HG03439 (cell line): ENCODE measurements around the gene CALML6.

Experiments used
- ATAC-seq: cut with Tn5 transposase; IDR thresholded peaks from one replicate; pipeline ENCODE4 v1.9.1; 2021; ENCODE audit warnings: mild to moderate bottlenecking, moderate library complexity; ENCODE audit not compliant: unreplicated experiment

The CALML6 gene

DNA sequence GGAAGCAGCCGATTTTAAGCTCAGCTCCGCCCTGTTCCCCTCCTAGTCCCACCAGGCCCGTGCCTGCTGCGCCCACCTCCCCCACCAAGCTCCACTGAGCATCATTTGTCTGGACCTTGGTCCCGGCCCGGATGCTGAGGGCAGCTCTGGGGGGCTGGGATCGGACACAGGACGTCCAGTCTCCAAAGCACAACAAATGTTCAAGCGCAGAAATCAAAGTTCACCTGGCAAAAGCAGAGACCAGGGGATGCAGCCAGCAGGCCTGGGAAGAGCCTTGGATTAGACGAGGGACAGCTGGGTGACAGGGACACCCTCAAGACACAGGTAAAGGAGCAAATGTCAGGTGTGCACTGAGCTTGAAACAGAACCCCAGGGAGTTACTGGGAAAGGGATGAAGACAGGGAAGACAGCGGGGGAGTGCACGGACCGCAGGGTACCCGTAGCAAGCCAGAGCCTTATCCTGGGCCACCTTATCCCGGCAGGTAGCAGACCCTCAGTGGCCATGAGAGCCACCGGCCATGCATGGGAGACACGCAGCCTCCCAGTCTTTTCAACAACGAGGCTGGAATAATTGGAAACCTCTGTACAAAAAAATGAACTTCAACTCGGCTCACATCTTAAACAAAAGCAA, 26.3 kb downstream of the CALML6 start:
- ATAC-seq, result no peak

DNA sequence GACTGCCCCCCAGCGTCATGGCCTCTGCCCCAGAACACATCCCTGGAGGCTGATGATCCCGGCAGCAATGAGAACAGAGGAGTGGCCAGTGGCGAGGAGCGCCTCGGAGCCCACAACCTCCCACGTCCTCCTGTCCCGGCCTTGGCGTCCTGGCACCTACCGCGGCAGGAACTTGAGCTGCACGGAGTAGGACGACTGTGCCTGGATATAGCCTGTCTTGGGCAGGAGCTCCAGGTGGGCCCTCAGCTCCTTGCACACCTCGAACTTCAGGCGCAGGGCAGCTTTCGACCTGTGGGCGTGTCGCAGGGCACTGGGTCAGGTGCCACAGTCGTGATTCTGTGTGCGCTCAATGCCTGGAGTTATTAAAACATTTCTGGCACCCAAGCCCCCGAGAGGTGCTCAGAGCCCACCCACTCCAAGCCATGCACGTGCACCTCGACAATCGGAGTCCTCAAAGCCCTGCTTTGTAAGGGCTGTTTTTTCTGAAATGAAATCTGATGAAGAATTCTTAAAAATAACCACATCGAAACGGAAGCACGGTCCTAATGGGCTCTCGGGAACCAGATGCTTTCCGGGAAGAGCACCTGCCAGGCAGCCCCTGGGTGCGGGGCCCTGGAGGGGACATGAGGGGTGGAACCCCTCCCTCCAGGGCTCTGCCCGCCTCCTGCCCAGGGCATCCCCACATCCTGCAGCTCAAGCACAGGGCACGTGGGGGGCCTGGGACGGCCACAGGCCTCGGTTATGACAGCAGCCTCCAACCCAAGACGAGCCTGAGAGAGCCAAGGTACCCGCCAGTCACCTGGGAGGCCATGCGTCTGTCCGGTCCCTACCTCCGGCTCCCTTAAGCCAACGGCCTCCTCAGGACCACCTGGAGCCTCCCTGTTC, 27.1 kb downstream of the CALML6 start:
- ATAC-seq, result no peak

- ATAC-seq, result no peak
Observed at GRCh38 chr1:1942753-1943656, 27.9 kb downstream of the CALML6 start.

DNA sequence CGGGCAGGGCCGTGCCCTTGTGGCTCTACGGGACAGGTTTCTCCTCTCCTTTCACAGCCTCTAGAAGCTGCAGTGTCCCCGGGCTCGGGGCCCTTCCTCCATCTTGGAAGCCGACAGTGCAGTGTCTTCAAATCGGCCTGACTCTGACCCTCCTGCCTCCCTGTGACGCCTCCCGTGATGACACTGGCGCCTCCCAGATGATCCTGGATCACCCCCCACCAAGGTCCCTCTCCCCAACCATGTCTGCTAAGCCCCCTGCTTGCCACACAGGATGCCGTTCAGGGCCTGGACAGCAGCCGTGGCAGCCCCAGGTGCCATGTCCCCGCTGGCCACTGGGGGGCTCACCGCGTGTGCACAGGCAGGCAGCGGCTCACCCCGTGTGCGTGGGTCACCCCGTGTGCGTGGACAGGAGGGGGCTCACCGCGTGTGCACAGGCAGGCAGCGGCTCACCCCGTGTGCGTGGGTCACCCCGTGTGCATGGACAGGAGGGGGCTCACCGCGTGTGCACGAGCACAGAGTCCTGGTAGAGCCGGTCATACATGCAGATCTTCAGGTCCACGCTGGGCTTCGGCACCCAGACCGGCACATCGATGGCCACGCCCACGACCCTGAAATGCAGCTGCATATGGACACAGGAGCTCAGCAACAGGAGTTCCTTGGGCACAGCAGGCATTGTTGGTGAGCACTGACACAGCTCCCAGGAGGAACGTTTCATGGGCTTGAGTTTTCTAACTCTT, 28.9 kb downstream of the CALML6 start:
- no peak for ATAC-seq

GRCh38 chr1:1945782-1946393, 30.8 kb downstream of the CALML6 start:
- no peak for ATAC-seq

- no peak for ATAC-seq
Observed at GRCh38 chr1:1946540-1946939, 31.5 kb downstream of the CALML6 start.

DNA sequence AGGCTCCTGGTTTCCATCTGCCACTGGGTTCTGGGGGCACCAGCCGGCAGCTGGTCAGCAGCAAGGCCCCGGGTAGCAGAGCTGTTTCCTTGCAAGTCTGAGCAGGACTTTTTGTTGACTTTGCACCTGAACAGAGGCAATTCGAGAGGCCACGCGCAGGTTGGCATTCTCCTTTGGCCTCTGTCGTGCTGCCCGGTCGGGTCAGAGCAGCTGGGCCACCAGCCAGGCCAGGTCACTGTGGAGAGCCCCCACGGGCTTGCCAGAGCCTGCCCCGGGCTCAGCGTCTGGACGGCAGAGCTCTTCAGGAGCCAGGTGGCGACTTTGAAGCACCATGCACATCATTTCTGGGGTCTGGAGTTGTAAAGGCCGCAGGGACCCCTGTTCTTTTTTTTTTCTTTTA, 32.4 kb downstream of the CALML6 start:
- ATAC-seq, result no peak

DNA sequence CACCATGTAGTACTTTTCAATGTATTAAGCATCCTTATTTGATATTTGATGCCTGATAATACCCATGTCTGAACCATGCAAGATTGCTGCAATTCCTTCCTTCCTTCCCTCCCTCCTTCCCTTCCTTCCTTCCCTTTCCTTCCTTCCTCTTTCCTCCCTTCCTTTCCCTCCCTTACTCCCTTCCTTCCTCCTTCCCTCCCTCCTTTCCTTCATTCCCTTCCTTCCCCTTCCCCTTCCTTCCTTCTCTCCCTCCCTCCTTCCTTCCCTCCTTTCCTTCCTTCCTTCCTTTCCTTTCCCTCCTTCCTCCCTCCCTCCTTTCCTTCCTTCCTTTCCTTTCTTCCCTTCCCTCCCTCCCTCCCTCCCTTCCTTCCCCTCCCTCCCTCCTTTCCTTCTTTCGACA, 33.7 kb downstream of the CALML6 start:
- ATAC-seq, result no peak

DNA sequence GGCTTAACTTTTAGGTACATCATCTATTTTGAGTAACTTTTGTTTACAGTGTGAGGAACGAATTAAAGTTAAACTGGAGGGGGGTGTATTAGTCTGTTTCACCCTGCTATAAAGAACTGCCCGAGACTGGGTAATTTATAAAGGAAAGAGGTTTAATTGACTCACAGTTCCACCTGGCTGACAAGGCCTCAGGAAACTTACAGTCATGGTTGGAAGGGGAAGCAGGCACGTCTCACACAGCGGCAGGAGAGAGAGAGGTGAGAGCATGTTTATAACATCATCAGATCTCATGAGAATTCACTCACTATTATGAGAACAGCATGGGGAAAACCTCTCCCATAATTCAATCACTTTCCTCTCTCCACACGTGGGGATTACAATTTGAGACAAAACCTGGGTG, 35.9 kb downstream of the CALML6 start:
- ATAC-seq, result no peak

- ATAC-seq, result no peak
Observed at GRCh38 chr1:1954015-1954414, 39.0 kb downstream of the CALML6 start.

GRCh38 chr1:1954831-1955441, 39.9 kb downstream of the CALML6 start:
- ATAC-seq, result no peak

- ATAC-seq, result no peak
Observed at GRCh38 chr1:1955621-1956094, 40.6 kb downstream of the CALML6 start.

- ATAC-seq, result no peak
Observed at GRCh38 chr1:1956101-1956500, 41.0 kb downstream of the CALML6 start.

- ATAC-seq, result no peak
Observed at GRCh38 chr1:1956586-1957532, 41.8 kb downstream of the CALML6 start.

DNA sequence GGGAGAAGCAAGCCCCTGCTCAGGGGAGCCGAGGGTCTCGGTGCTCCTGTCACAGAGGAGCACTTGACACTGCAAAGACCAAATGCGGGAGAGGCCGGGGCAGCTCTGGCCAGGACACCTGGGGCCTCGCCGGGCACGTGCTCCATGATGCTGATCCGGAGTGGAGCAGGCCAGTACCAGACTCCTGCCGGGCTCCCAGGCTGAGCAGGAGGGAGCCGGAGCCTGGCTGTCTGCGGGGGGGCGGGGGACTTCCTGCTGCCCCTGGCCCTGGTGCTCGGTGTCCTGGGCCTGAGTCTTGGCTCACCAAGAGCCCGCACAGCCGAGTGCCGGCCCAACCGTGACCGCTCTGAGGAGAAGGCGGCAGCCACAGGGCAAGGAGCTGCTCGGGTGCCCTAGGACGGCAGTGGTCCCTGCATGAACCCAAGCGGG, 42.5 kb downstream of the CALML6 start:
- no peak for ATAC-seq

- ATAC-seq, result no peak
Observed at GRCh38 chr1:1958071-1958541, 43.0 kb downstream of the CALML6 start.

DNA sequence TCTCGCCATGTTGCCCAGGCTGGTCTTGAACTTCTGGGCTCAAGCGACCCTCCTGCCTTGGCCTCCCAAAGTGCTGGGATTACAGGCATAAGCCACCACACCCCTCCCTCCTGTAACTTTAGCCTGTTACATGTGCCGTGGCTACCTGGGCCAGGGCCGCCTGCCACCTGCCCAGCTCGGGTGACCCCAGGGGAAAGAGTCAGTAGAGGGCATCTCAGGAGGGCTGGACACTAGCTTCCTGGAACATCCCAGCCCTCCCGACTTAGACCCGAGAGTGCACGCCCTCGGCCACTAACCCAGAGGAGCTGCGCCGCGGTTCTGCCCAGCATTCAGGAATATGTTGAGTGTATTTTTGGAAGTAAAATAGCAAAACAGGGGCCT, 44.4 kb downstream of the CALML6 start:
- ATAC-seq, result no peak

- no peak for ATAC-seq
Observed at GRCh38 chr1:1959840-1960479, 44.9 kb downstream of the CALML6 start.
